ENCODE data around the gene VMP1. TPM values are rescaled to one million over a fixed set of nuclear protein-coding genes. Genes with fewer than 3 reads are reported as not detected.
A peak's percentile ranks its signal among the peaks of the same experiment; 100 is the strongest.

The VMP1 gene
- total and polyA plus RNA-seq, 2 of the 13 experiments (the other 11 are each of a cell fraction or from before 2014, with no cell fraction given), result 186 to 271 TPM

GRCh38 chr17:59842901-59843652 is 135.6 kb downstream of the VMP1 start (continued):
- TF ChIP-seq ZHX2 (IDR thresholded peaks at IDR 0.05; ENCODE audit: low read depth), result 0 out of 2 replicates have a peak, but pooled peaks have one; percentile 57
- no peak; the same call in 1 of the 2 replicates for TF ChIP-seq ZHX2 (CRISPR knock-in tag; IDR thresholded peaks at IDR 0.05; ENCODE audit: borderline replicate concordance)
- TF ChIP-seq CSRNP1 (CRISPR knock-in tag; IDR thresholded peaks at IDR 0.05), result 0 out of 2 replicates have a peak, but pooled peaks have one; percentile 16
- 0 out of 2 replicates have a peak, but pooled peaks have one; percentile 12 for TF ChIP-seq TP53 (CRISPR knock-in tag; conservative IDR thresholded peaks at IDR 0.05)
- no peak; the same call in 1 of the 2 replicates for TF ChIP-seq ZNF841 (CRISPR knock-in tag; IDR thresholded peaks at IDR 0.05; ENCODE audit: borderline replicate concordance)
- no peak for TF ChIP-seq ZSCAN20 (CRISPR knock-in tag; IDR thresholded peaks at IDR 0.05; ENCODE audit: borderline replicate concordance)
- no peak for TF ChIP-seq KLF13 (CRISPR knock-in tag; IDR thresholded peaks at IDR 0.05)
- TF ChIP-seq STAG1 (CRISPR knock-in tag; IDR thresholded peaks at IDR 0.05), result no peak
- 0 out of 2 replicates have a peak, but pooled peaks have one; percentile 54 for TF ChIP-seq BRD4 (CRISPR knock-in tag; IDR thresholded peaks at IDR 0.05)
- peak; percentile 23; the same call in 1 of the 2 replicates for TF ChIP-seq TOPORS (CRISPR knock-in tag; IDR thresholded peaks at IDR 0.05)
- peak; percentile 75; the same call in 1 of the 2 replicates for TF ChIP-seq TEF (CRISPR knock-in tag; IDR thresholded peaks at IDR 0.05)
- peak; percentile 87; the same call in 1 of the 2 replicates for TF ChIP-seq ZNF713 (CRISPR knock-in tag; IDR thresholded peaks at IDR 0.05)
- 0 out of 2 replicates have a peak, but pooled peaks have one; percentile 40 for TF ChIP-seq PAX8 (CRISPR knock-in tag; IDR thresholded peaks at IDR 0.05; ENCODE audit: borderline replicate concordance)
- peak; percentile 72; the same call in 1 of the 2 replicates for TF ChIP-seq YEATS2 (CRISPR knock-in tag; IDR thresholded peaks at IDR 0.05; ENCODE audit: borderline replicate concordance)
- TF ChIP-seq SIN3A (IDR thresholded peaks at IDR 0.05; ENCODE audit: borderline replicate concordance, low read depth, low read length), result peak; percentile 24; the same call in 1 of the 2 replicates
- TF ChIP-seq ZNF503 (CRISPR knock-in tag; IDR thresholded peaks at IDR 0.05), result no peak
- no peak for TF ChIP-seq ARNT (IDR thresholded peaks at IDR 0.05)
- TF ChIP-seq CHD4 (IDR thresholded peaks at IDR 0.05; ENCODE audit: borderline replicate concordance, low read length), result peak; percentile 86
